Stomach (tissue), 9 donors: ENCODE data around the gene MYO18A. TPM values are rescaled to one million over a fixed set of nuclear protein-coding genes. Genes with fewer than 3 reads are reported as not detected.

Experiments used
- DNase-seq, 2 donors: peaks; one replicate each; pipeline versions ENCODE4 v3.0.0 to v3.0.0-alpha.2; 2013 to 2019
- H3K27ac ChIP-seq, 5 donors: fragments of 200-600 bp in 4 of 5; sonication (generic) in 4 of 5; one replicate each; pipeline ENCODE4 v1.5.1; 2013 to 2019; ENCODE audit warnings: mild to moderate bottlenecking in 1 of 5, moderate library complexity in 1 of 5
- H3K27me3 ChIP-seq, 3 donors: fragments of 200-600 bp; sonication (generic); one replicate each; pipeline ENCODE4 v1.5.1; 2017 to 2019; ENCODE audit warnings: mixed run types in 1 of 3
- H3K36me3 ChIP-seq, 4 donors: fragments of 200-600 bp; sonication (generic); 1 replicate in 3 of 4; 2 replicates in 1 of 4; pipeline ENCODE4 v1.5.1; 2016 to 2019
- H3K4me1 ChIP-seq, 4 donors: fragments of 200-600 bp; sonication (generic); one replicate each; pipeline ENCODE4 v1.5.1; 2016 to 2019
- H3K4me3 ChIP-seq, 4 donors: fragments of 200-600 bp; sonication (generic) in 3 of 4; one replicate each; pipeline ENCODE4 v1.5.1; 2016 to 2019; ENCODE audit warnings: mild to moderate bottlenecking in 1 of 4
- H3K9me3 ChIP-seq, 4 donors: fragments of 200-600 bp; sonication (generic); one replicate each; pipeline ENCODE4 v1.5.1; 2016 to 2019
- CTCF ChIP-seq, 7 experiments: fragments of 450-650 bp in 4 of 7; fragments of 200-600 bp in 3 of 7; sonication (generic) in 3 of 7; IDR thresholded peaks; one replicate each; pipeline ENCODE4 v1.5.1; 2016 to 2019; ENCODE audit warnings: antibody characterized with exemption in 7 of 7, control low read depth in 2 of 7, mild to moderate bottlenecking in 1 of 7
- EP300 ChIP-seq: sonication (generic); formaldehyde crosslinking; IDR thresholded peaks from one replicate; pipeline ENCODE4 v1.6.1; 2017; ENCODE audit warnings: antibody characterized with exemption
- POLR2A ChIP-seq, 4 donors: fragments of 450-650 bp; IDR thresholded peaks; one replicate each; pipeline ENCODE4 v1.6.1; 2016; ENCODE audit warnings: antibody characterized with exemption in 4 of 4, control low read depth in 2 of 4, mild to moderate bottlenecking in 1 of 4, moderate library complexity in 1 of 4
- POLR2AphosphoS5 ChIP-seq, 3 donors: sonication (generic); formaldehyde crosslinking; IDR thresholded peaks; one replicate each; pipeline ENCODE4 v1.6.1; 2016; ENCODE audit warnings: antibody characterized with exemption in 3 of 3
- WGBS, 5 donors: extraction: QIAGEN DNeasy Blood & Tissue Kit in 3 of 5; methylation state at CpG; one replicate each; pipeline versions ENCODE4 v1.1.5 to v1.1.7; 2013 to 2018; 5-methylcytosine and 5-hydroxymethylcytosine counted together
- intact Hi-C: fragments of 100-400 bp; cut with DNase I; formaldehyde crosslinking; loops from one replicate; pipeline ENCODE4 v1.15.1; 2023; ENCODE audit warnings: low total_unique reads
- polyA plus RNA-seq, 3 donors: library from polyadenylated mRNA; stranded (reverse); fragments of 200-250 nt; gene quantifications; one replicate each; pipeline ENCODE4 v1.2.3, GENCODE V29; 2013
- total RNA-seq, 5 donors: library from RNA; depleted of rRNA; stranded (reverse); fragments of >200 nt; gene quantifications; one replicate each; pipeline versions ENCODE4 v1.1.0 to v1.2.3, GENCODE V29; 2014 to 2016
- donor health status: healthy with polysubstance abuse.
- donor health status: Bipolar disorder and iron deficiency.
- donor health status: healthy.

Gene MYO18A
- total and polyA plus RNA-seq, 8 donors = 16.5 to 305 (median 55.5) TPM

GRCh38 chr17:29076087-29076486, 104.1 kb downstream of the MYO18A start:
- no peak overlapping the region for H3K4me3 ChIP-seq
- WGBS, 5 donors = 77 to 88% (median 78%) methylated on average over 6 of the region's 6 CpGs
- no peak for DNase-seq
- H3K9me3 ChIP-seq = no peaks in the 10 kb centered on the region
- TF ChIP-seq CTCF (IDR thresholded peaks at IDR 0.05) = no peak
- TF ChIP-seq POLR2A (IDR thresholded peaks at IDR 0.05) = no peak
- no peak for TF ChIP-seq POLR2AphosphoS5 (IDR thresholded peaks at IDR 0.05)
- TF ChIP-seq EP300 = no peak
- H3K27me3 ChIP-seq = no peaks in the 10 kb centered on the region
- intact Hi-C loops = no loop called here
- H3K36me3 ChIP-seq = peaks cover 18 to 68% (median 51%) of the 10 kb centered on the region in 4 donors
- no peaks in the 10 kb centered on the region for H3K4me1 ChIP-seq
- H3K27ac ChIP-seq = no peak overlapping the region

GRCh38 chr17:29074488-29074887, 105.7 kb downstream of the MYO18A start:
- TF ChIP-seq EP300 = no peak
- no peak for TF ChIP-seq CTCF (IDR thresholded peaks at IDR 0.05)
- TF ChIP-seq POLR2A (IDR thresholded peaks at IDR 0.05) = no peak
- no peak for TF ChIP-seq POLR2AphosphoS5 (IDR thresholded peaks at IDR 0.05)
- H3K36me3 ChIP-seq = peaks cover 6 to 53% (median 35%) of the 10 kb centered on the region in 4 donors
- DNase-seq = no peak
- H3K4me1 ChIP-seq = peaks cover 0 to 11% (median 0%) of the 10 kb centered on the region in 4 donors
- WGBS, 5 donors = 81 to 88% (median 87%) methylated on average over 12 of the region's 12 CpGs
- intact Hi-C loops = no loop called here
- H3K4me3 ChIP-seq = no peak overlapping the region
- H3K9me3 ChIP-seq = no peaks in the 10 kb centered on the region
- H3K27ac ChIP-seq = no peak overlapping the region
- H3K27me3 ChIP-seq = peaks cover 0 to 1% (median 0%) of the 10 kb centered on the region in 3 donors

GRCh38 chr17:29073520-29073919, 106.7 kb downstream of the MYO18A start:
- peaks cover 0 to 11% (median 0%) of the 10 kb centered on the region in 4 donors for H3K4me1 ChIP-seq
- DNase-seq = no peak
- H3K27me3 ChIP-seq = peaks cover 0 to 5% (median 0%) of the 10 kb centered on the region in 3 donors
- H3K4me3 ChIP-seq = no peak overlapping the region
- H3K36me3 ChIP-seq = peaks cover 0 to 43% (median 25%) of the 10 kb centered on the region in 4 donors
- intact Hi-C loops = no loop called here
- WGBS, 5 donors = 63 to 75% (median 69%) methylated on average over 4 of the region's 4 CpGs
- H3K27ac ChIP-seq = no peak overlapping the region
- no peak for TF ChIP-seq EP300
- no peak for TF ChIP-seq POLR2A (IDR thresholded peaks at IDR 0.05)
- TF ChIP-seq POLR2AphosphoS5 (IDR thresholded peaks at IDR 0.05) = no peak
- TF ChIP-seq CTCF (IDR thresholded peaks at IDR 0.05) = no peak
- no peaks in the 10 kb centered on the region for H3K9me3 ChIP-seq

GRCh38 chr17:29073045-29073444, 107.2 kb downstream of the MYO18A start:
- no peak for DNase-seq
- Histone ChIP-seq H3K4me3 (no peak overlapping the region), H3K4me1 (peaks cover 0 to 11% (median 0%) of the 10 kb centered on the region in 4 donors), H3K9me3 (no peaks in the 10 kb centered on the region), H3K27me3 (peaks cover 0 to 5% (median 0%) of the 10 kb centered on the region in 3 donors), H3K36me3 (peaks cover 0 to 38% (median 21%) of the 10 kb centered on the region in 4 donors), H3K27ac (no peak overlapping the region)
- intact Hi-C loops = no loop called here
- TF ChIP-seq POLR2AphosphoS5 (IDR thresholded peaks at IDR 0.05) (no peak), POLR2A (IDR thresholded peaks at IDR 0.05) (no peak)
- 66 to 88% (median 76%) methylated on average over 1 to 2 of the region's 2 CpGs for WGBS, 5 donors

GRCh38 chr17:29071303-29071702, 108.9 kb downstream of the MYO18A start:
- intact Hi-C loops = no loop called here
- Histone ChIP-seq H3K27ac (no peak overlapping the region), H3K27me3 (peaks cover 0 to 5% (median 0%) of the 10 kb centered on the region in 3 donors), H3K4me3 (no peak overlapping the region), H3K36me3 (peaks cover 0 to 23% (median 6%) of the 10 kb centered on the region in 4 donors), H3K4me1 (peaks cover 0 to 11% (median 0%) of the 10 kb centered on the region in 4 donors), H3K9me3 (no peaks in the 10 kb centered on the region)
- TF ChIP-seq CTCF (IDR thresholded peaks at IDR 0.05) = no peak
- no peak for TF ChIP-seq POLR2AphosphoS5 (IDR thresholded peaks at IDR 0.05)
- DNase-seq = no peak
- 88 to 100% (median 96%) methylated on average over 1 of the region's 1 CpG for WGBS, 5 donors
